Measurements from ENCODE around the gene RCOR3. TPM values are rescaled to one million over a fixed set of nuclear protein-coding genes. Genes with fewer than 3 reads are reported as not detected.
"Not testable (repeated sequence)": the region's sequence is repeated elsewhere in the genome, so short reads cannot be mapped to it uniquely, and the experiment has no call there.

RCOR3 gene
- total and polyA plus RNA-seq, 10 of the 15 experiments (the other 5 are each of a cell fraction or from before 2014, with no cell fraction given), result 8.0 to 55.0 (median 25.1) TPM

- H2AFZ ChIP-seq (ENCODE audit: control insufficient read depth, low read depth, low read length), result not testable (repeated sequence)
These were observed 36.5 kb upstream of the RCOR3 start for GRCh38 chr1:211222469-211223234.

GRCh38 chr1:211228573-211229364, 30.4 kb upstream of the RCOR3 start:
- H3K27me3 ChIP-seq (replicated peaks in 1 of 2; ENCODE audit: control insufficient read depth in 2 of 2, insufficient read depth in 2 of 2, low read length in 1 of 2); FAIRE-seq; H3K79me2 ChIP-seq (ENCODE audit: control insufficient read depth, insufficient read depth, low read length); BruUV-seq (replicated peaks); H3K9me3 ChIP-seq (replicated peaks; ENCODE audit: control insufficient read depth, insufficient read depth, low read length); H3K4me2 ChIP-seq (ENCODE audit: control insufficient read depth, insufficient read depth); RAD21 ChIA-PET (ENCODE audit: unreplicated experiment); CTCF ChIA-PET; DNase-seq (ENCODE audit: low read depth, low spot score); intact Hi-C loops (cut with micrococcal nuclease; ENCODE audit: unreplicated experiment); H3K4me1 ChIP-seq (ENCODE audit: control insufficient read depth, insufficient read depth, low read length); H3K27ac ChIP-seq (ENCODE audit: control insufficient read depth, insufficient read depth); H3K36me3 ChIP-seq (ENCODE audit: control insufficient read depth in 2 of 2, insufficient read depth in 2 of 2, low read length in 1 of 2); H3K9ac ChIP-seq (ENCODE audit: control insufficient read depth, insufficient read depth, low read length); SMC1A ChIA-PET (ENCODE audit: uncharacterized antibody, unreplicated experiment); H3K4me3 ChIP-seq; in situ Hi-C loops (cut with MboI); ATAC-seq; H4K20me1 ChIP-seq (ENCODE audit: control insufficient read depth, insufficient read depth): not testable (repeated sequence)
- POLR2A ChIA-PET, result interaction anchor here (0.5 kb wide), 1 partner anchor 103 kb away, joined by 3 read pairs; no protein-coding TSS in a partner anchor
- TF ChIP-seq NFYB (IDR thresholded peaks at IDR 0.05; ENCODE audit: insufficient read depth, low read depth, low read length), result peak; percentile 61; the same call in 1 of the 2 replicates
- peak overlapping the region; percentile 33 for H2AFZ ChIP-seq (ENCODE audit: control insufficient read depth, low read depth, low read length)
- WGBS (ENCODE audit: insufficient coverage, insufficient replicate concordance, low lambda C conversion rate, missing lambda C conversion rate), result 22% methylated on average over 13 of the region's 13 CpGs

More at GRCh38 chr1:211222469-211223234, 36.5 kb upstream of the RCOR3 start:
- FAIRE-seq; H3K27ac ChIP-seq (ENCODE audit: control insufficient read depth, insufficient read depth); ATAC-seq; intact Hi-C loops (cut with micrococcal nuclease; ENCODE audit: unreplicated experiment); H3K4me3 ChIP-seq; H3K79me2 ChIP-seq (ENCODE audit: control insufficient read depth, insufficient read depth, low read length); in situ Hi-C loops (cut with MboI); H3K4me2 ChIP-seq (ENCODE audit: control insufficient read depth, insufficient read depth); H3K27me3 ChIP-seq (replicated peaks in 1 of 2; ENCODE audit: control insufficient read depth in 2 of 2, insufficient read depth in 2 of 2, low read length in 1 of 2); DNase-seq (ENCODE audit: low read depth, low spot score); RAD21 ChIA-PET (ENCODE audit: unreplicated experiment); SMC1A ChIA-PET (ENCODE audit: uncharacterized antibody, unreplicated experiment); CTCF ChIA-PET; BruUV-seq (replicated peaks); H3K4me1 ChIP-seq (ENCODE audit: control insufficient read depth, insufficient read depth, low read length); H3K9ac ChIP-seq (ENCODE audit: control insufficient read depth, insufficient read depth, low read length); H3K36me3 ChIP-seq (ENCODE audit: control insufficient read depth in 2 of 2, insufficient read depth in 2 of 2, low read length in 1 of 2); H3K9me3 ChIP-seq (replicated peaks; ENCODE audit: control insufficient read depth, insufficient read depth, low read length); H4K20me1 ChIP-seq (ENCODE audit: control insufficient read depth, insufficient read depth); POLR2A ChIA-PET: not testable (repeated sequence)
- 21% methylated on average over 9 of the region's 9 CpGs for WGBS (ENCODE audit: insufficient coverage, insufficient replicate concordance, low lambda C conversion rate, missing lambda C conversion rate)

Measured in GM12878 (cell line).